Activated naive CD4-positive, alpha-beta T cell treated with anti-CD3 and anti-CD28 coated beads, Interleukin-2, amount 50 U/mL, for 16 hours (primary cell): Measurements from ENCODE around the gene NTM.
"Not testable (repeated sequence)": the region's sequence is repeated elsewhere in the genome, so short reads cannot be mapped to it uniquely, and the experiment has no call there.

ENCODE experiments used
- DNase-seq: peaks from one replicate; pipeline ENCODE4 v3.0.0-alpha.2; 2020

Gene NTM

DNA sequence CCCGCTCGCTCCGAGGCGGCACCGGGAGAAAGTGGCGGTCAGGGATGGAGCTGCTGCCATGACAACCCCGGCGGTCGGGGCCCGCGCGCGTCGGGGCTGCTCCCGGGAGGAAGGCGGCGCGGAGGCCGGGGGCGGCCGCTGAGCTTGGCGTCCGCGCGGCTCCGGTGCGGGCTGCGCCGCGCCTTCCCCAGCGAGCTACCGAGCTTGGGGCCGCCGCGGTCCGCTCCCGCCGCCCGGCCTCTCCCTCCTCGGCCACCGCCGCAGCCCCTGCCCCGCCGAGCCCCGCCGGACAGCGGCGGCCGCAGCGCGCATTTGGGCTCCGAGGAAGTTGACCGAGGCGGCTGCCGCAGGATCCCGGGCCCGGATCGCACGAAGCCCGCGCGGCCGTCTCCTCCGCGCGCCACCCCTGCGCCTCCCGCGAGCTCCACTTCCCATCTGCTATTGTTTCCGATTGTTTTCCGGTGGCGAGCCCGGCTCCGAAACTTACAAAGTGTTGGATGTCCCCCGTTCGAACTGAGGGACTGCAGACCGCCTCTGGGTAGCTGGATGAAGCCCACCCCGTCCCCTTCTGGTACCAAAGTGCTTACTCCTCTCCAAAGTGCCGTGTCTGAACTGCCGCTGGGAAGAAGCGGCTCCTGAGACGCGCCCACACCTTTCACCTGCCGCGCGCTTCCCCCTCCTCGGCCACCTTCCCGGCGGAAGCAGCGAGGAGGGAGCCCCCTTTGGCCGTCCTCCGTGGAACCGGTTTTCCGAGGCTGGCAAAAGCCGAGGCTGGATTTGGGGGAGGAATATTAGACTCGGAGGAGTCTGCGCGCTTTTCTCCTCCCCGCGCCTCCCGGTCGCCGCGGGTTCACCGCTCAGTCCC is 540.3 kb downstream of the NTM start:
- DNase-seq = no peak

DNA sequence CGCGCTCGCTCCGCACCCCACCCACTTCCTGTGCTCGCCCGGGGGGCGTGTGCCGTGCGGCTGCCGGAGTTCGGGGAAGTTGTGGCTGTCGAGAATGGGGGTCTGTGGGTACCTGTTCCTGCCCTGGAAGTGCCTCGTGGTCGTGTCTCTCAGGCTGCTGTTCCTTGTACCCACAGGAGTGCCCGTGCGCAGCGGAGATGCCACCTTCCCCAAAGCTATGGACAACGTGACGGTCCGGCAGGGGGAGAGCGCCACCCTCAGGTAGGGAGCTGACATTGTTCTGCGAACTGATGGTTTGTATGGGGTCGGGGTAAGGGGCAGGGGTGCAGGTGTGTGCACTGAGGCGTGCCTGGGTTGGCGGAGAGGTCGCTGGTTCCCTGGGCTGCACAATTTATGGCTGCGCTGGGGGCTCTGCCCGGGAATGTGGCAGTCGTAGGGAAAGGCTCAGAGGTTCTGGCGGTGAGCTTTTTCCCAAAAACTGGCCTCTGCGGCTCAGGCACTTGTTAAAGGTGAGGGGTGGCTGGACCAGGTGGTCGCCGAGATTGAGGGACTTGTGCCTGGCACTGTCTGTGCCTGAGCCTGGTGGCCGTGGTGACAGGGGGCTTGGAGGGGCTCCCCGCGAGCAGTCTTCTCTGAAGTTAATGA is 541.1 kb downstream of the NTM start:
- DNase-seq = not testable (repeated sequence)

DNA sequence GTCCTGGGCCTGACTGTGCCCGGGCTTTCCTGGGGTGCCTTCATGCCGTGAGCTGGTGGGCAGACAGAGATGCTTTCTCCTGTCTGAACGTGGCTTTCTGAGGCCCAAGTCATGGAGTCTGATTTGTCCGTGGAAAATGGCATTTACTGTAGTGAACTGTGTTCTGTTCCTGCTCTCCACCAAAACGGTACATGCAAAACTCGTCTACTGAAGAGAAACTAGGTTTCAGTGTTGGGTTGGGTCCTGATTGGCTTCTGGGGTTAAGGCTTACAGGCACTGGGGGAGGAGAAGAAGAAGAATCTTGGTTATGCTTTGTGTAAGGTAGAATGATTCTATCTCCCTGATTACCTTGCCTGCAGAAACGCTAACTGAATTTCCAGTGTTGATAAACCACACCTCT is 541.7 kb downstream of the NTM start:
- no peak for DNase-seq

- no peak for DNase-seq
Observed at GRCh38 chr11:131913267-131913666, 542.9 kb downstream of the NTM start.

DNA sequence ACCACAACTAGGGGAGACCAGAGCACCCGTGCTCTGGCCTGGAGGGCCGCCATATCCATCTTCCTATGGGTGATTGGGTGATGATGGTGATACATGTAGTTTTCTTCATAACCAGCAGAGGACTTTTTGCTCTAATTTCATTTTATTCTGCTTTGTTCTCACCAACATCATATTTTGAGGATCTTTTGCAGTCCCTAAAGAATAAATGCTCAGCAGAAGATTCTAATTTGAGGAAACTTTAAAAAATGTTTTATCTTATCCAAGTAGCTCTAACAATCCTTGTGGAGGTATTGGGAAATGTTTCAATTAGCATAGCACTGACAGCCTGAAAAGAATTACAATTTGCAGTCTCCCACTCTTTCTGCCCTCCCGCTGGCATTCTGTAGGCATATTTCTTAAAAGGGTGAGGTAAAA is 544.0 kb downstream of the NTM start:
- DNase-seq = no peak

- DNase-seq = no peak
Observed at GRCh38 chr11:131916638-131917037, 546.2 kb downstream of the NTM start.

DNA sequence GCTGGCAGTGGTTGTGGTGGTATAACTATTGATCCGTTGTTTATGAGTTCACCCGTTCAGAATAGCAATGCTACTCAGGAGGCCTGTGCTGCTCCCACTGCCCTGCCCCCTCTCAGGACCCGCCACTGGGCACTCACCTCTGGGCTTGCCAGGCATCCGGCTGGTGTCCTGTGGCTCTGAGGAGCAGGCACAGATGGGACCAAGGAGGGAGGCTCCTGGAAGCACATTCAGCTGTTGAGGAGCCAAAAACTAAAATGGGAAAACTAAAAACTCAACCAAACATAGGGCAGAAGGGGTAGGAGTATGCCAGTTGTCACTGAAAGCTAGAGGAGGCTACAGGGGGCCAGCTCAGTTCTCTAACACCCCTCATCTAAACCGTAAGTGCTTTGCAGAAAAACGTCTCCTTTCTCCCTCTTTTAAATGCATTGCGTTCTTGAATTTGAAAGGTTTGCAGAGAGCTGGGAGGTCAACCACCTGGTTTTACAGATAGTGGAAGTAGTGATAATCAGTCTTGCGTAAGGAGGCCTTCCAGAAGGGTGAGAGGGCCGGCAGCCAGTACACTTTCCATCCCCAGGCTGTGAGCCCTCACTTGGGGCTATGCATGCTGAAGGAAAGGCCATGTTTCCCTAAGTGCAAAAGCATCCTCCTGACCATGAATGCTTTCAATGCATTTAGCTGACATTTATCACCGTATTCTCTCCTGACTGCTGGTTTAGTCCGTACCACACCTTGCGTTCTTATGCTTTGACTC is 547.4 kb downstream of the NTM start:
- DNase-seq = no peak

GRCh38 chr11:131918663-131919062 is 548.2 kb downstream of the NTM start:
- no peak for DNase-seq

GRCh38 chr11:131922220-131922619 is 551.8 kb downstream of the NTM start:
- no peak for DNase-seq

DNA sequence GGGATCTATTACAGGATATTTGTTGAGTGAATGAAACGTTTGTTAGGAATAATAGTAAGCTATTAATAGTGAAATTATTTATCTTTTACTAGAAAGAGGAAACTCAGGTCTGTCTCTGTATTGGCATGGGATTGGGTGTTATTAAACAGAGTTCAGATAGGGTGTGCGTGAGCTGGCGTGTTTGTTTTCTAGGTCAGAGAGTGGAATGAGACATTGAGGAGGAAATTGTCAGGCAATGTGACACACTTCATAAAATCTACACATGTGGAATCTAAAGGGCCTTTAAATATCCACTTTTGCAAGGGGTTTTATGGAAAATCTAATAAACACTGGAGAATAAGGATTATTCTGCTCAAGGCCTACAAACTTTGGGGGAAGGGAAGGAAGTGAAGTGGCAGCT is 552.9 kb downstream of the NTM start:
- DNase-seq = no peak

DNA sequence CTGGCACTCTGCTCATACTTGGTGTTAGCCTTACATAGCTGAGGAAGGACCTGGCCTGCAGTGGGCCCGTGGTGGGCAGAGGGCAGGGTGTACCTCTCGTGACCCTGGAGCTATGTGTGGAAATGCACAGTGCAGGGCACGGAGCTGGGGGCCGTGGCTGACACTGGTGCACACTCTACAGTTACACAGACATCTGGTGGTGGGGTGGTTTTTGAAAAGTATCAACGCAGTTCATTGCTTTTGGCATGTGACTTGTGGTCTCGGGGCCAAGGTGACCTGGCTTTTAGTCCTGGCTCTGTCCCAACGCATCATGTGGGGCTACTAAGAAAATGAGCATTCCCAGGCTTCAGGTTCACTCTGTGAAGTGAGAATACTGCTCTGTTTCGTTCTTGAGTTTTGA is 553.6 kb downstream of the NTM start:
- DNase-seq = no peak

DNA sequence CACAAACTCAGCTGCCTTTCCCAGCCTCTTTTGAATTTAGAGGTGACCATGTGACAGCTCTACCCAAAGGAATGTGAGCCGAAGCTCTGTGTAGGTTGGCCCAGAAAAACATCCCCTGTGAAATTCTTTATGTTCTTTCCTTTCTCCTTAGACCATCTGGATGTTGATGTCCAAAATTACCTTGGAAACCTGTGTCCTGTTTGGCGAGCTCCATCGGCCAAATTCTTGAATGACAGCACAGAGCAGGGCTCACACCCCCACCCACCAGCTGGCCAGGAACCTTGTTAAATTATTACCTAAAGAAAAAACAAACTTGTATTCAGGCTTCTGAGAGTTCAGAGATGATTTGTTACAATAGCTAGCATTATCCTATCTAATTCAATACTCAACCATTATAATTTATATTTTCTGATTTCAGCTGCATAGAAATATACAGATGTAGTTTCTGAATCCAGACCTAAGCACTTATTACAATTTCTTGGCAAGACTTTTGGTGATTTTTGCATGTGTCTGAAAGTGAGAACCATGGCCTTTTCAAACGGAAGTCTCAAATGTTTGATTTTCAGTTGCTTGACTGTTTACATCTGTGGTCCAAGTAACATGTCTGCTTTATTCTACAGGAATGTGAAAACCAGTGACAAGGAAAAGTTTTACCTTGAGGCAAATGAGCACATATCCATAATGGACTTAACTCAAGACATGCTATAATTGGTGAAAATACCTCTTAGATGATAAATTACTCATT is 554.2 kb downstream of the NTM start:
- no peak for DNase-seq

GRCh38 chr11:131925829-131926228 is 555.4 kb downstream of the NTM start:
- no peak for DNase-seq

DNA sequence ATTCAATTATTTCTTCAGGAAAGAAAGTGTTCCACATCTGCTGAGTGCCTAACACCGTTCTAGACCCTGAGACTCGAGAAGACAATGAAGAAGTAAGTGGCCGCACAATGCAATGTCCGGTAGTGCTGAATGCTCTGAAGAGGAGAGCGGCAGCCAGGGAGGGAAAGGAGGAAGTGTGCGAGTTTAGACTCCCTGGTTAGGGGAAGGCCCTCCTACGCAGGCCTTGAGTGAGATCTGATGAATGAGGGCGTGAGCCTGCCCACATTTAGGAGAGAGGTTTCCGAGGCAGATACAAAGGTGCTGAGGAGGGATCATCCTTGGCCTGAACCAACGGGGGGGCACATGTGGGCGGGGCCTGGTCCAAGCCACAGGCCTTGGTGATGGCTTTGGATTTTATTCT is 558.6 kb downstream of the NTM start:
- no peak for DNase-seq

GRCh38 chr11:131932584-131933325 is 562.3 kb downstream of the NTM start:
- DNase-seq = no peak

DNA sequence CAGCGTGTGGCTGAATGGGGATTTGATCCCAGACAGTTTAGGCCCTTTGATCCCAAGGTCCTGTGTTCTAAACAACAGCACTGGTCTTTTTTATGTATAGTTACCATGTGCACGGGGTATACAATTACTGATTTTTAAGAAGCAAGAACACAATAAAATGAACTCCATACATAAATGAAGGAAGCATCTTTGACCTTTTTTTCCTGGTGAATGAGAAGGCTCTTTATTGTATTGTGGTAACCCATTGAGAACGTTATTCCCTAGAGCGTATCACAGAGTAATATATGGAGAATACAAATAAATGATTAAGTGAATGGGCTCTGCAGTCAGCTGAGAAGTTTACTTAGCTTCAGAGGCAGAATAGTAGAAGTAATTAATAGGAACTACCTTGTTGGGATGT is 563.6 kb downstream of the NTM start:
- no peak for DNase-seq

- no peak for DNase-seq
Observed at GRCh38 chr11:131938351-131938751, 567.9 kb downstream of the NTM start.

- no peak for DNase-seq
Observed at GRCh38 chr11:131940126-131940525, 569.7 kb downstream of the NTM start.

DNA sequence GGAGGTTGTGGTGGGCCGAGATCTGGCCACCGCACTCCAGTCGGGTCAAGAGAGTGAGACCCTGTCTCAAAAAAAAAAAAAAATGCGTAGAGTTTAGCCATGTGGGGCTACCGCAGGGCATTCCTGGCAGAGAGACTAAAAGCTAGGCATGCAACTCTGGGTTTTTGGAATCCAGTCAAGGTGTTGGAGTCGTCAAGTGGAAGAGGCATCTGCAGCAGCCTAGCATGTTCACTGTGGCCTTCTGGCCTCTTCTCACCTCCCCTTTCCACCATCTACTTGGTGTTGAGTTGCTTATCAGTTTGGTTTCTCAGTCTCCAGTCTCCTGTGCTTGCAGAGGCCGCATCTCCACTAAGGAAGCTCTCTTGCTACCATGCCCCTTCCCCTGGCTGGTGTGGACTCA is 572.5 kb downstream of the NTM start:
- no peak for DNase-seq

DNA sequence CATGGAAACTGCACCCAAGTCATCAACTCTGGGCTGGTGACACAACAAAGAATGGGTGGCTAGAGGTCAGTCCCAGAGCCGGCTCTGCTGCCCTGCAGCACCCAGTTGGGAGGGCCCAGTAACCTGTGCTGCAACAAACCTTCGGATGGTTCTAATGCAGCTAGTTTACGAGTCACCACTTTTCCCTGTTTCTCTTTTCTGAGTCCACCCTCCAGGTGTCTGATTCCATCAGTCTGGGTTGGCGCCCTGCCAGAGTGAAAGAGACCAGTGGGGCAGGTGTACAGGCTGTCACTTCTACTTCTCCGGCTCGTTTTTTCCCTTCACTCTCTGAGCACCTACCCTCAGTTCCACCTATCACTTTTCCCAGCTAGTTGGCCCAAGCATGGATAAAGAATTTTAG is 572.9 kb downstream of the NTM start:
- no peak for DNase-seq

DNA sequence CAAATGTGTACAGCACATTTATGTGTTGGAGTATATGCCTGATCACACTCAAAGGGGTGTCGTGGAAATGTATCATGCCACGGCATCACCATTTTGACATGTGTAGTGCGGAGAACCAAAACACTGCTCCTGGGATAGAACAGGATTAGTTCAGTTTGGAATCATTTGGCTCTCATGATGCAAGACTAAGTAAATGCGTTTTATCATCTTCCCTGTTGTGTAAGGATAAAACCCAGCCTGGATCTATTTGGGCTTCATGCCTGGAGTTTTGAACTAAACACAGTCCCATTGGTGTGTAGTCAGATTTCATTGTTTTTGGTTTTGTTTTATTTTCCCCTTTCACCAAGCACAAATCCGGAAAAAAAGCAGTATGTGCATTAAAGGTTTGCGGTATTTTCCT is 574.3 kb downstream of the NTM start:
- no peak for DNase-seq

GRCh38 chr11:131945706-131946105 is 575.3 kb downstream of the NTM start:
- no peak for DNase-seq
